ENCODE data around the gene IL6R.

GRCh38 chr1:154502744-154503115, 97.6 kb downstream of the IL6R start:
- TF ChIP-seq CTCF (IDR thresholded peaks at IDR 0.05) (no peak), POLR2A (IDR thresholded peaks at IDR 0.05) (no peak), POLR2AphosphoS5 (IDR thresholded peaks at IDR 0.05) (no peak)
